Measurements from ENCODE around the gene SYCP1.

- TF ChIP-seq SCMH1 (CRISPR knock-in tag; IDR thresholded peaks at IDR 0.05; ENCODE audit: borderline replicate concordance) (no peak), PCBP1 (IDR thresholded peaks at IDR 0.05; ENCODE audit: borderline replicate concordance, low read depth, low read length) (no peak), THAP11 (CRISPR knock-in tag; IDR thresholded peaks at IDR 0.05) (no peak), ZGPAT (CRISPR knock-in tag; IDR thresholded peaks at IDR 0.05) (no peak), CTCF (CRISPR knock-in tag; IDR thresholded peaks at IDR 0.05) (no peak), GPN1 (CRISPR knock-in tag; IDR thresholded peaks at IDR 0.05; ENCODE audit: borderline replicate concordance) (no peak), GTF2F1 (IDR thresholded peaks at IDR 0.05; ENCODE audit: low read length) (no peak), ZNF768 (CRISPR knock-in tag; IDR thresholded peaks at IDR 0.05) (no peak), HOXD1 (CRISPR knock-in tag; IDR thresholded peaks at IDR 0.05) (no peak)
Observed at GRCh38 chr1:115040501-115040900, 185.8 kb downstream of the SYCP1 start.
